NCI-H2227 treated with DMSO at 0.1 percent for 48 hours (cell line): Measurements from ENCODE around the gene MS4A4E.
"Not testable (repeated sequence)": the region's sequence is repeated elsewhere in the genome, so short reads cannot be mapped to it uniquely, and the experiment has no call there.

Experiments
- DNase-seq: peaks from one replicate; lab custom pipeline; 2025; lab: John Stamatoyannopoulos, UW

The MS4A4E gene

GRCh38 chr11:60172011-60172410 is 70.9 kb downstream of the MS4A4E start:
- DNase-seq: no peak

DNA sequence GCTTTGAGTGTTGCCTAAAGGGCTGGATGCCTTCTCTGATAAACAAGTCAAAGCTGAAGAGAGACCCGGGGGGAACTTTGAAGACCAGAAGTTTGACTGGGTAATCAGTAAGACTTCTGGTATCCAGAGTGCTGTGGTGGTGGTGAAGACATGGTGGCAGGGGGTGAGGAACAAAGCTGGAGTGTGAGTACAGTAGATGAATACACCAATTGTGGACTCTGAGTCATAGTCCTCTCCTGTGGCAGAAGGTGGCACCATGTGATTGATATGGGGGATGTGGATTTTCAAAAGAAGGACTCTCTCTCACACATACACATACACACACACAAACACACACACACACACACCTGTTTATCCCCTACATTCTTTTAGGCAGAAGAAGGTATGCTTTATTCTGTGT is 72.4 kb downstream of the MS4A4E start:
- DNase-seq: no peak

GRCh38 chr11:60169264-60169915 is 73.5 kb downstream of the MS4A4E start:
- DNase-seq: no peak

DNA sequence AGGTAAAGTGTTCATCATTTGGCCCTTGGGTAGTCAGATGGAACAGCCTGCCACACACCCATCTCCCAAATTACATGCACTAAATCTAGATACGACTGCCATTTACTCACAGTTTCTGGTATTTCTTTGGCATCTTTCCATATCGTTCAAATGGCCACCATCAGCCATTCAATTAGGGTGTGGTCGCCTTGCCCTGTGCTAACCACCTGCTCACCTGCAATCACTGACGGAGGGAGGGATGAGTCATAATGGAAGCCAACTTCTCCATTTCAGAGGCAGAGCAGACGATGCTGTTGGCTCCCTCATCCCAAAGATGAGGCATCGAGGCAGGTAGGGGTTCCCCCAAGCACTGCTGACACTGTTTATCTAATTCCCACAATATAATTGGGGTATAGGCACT is 74.6 kb downstream of the MS4A4E start:
- DNase-seq: no peak

GRCh38 chr11:60165951-60166350 is 77.0 kb downstream of the MS4A4E start:
- no peak for DNase-seq

GRCh38 chr11:60165538-60165937 is 77.4 kb downstream of the MS4A4E start:
- DNase-seq: no peak

DNA sequence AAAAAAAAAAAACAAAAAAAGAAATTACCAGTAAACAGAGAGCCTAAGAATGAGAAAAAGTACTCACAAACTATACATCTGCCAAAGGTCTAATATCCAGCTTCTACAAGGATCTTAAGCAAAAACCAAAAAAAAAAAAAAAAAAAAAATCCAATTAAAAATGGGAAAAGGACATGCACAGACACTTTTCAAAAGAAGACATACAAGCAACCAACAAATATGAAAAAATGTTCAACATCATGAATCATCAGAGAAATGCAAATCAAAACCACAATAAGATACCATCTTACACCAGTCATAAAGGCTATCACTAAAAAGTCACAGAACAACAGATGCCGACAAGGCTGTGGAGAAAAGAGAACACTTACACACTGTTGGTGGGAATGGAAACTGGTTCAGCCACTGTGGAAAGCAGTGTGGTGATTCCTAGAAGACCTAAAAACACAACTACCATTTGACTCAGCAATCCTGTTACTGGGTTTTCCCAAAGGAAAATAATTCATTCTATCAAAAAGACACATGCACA is 78.3 kb downstream of the MS4A4E start:
- no peak for DNase-seq

- no peak for DNase-seq
These were observed 81.2 kb downstream of the MS4A4E start for GRCh38 chr11:60161766-60162165.

DNA sequence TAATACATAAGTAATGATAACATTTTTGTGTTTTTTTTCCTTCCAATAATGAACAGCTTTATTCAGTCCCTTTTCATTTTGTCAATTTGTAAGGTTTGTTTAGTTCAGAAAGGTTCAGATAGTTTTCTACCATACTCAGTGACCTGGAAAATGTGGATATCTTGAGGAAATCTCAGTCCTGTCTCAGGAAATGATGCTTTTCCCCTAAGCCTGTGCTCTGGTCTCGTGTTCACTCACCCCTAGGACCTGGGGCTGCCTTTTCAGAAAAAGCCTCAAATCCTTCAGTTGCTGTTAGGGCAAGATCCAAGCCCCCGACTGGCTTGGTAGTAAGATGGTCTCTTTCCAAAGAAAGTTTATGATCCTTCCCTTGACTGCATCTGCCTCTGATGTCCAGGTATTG is 81.8 kb downstream of the MS4A4E start:
- DNase-seq: no peak

DNA sequence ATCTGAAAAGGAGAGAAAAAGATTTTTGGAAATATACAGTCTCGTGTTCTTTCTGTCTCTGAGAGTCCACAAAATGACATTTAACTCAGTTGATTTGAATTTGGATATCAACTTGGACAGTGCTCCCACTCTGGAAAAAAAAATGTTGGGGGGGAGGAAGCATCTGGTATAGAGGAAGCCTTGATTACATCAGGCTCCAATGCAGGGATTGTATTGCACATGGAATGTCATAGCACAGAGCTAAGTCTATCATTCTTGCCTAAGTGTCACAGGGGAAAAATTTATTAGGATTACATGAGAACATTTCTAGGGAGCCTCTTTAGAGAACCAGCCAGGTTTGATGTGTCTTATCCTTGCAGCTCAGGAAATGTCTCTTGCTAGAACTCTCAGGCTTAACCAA is 83.1 kb downstream of the MS4A4E start:
- DNase-seq: no peak

DNA sequence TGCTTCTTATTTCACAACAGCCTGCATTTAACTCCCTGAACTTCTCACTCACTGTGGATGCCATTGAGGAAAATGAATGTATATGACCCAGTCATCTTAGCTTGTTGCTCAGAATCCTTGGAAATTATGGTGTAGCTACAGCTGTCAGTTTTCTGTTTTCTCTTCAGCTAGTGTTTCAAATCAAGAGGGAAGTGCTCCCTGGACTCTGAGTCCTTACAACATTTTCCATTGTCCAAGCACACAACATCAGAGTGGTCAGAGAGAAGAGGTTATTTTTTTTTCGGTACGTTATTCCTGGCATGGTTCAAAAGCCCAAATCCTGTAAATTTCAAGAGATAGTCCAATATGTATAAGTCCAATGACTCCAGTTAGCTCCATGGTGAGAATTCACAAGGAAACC is 83.7 kb downstream of the MS4A4E start:
- no peak for DNase-seq

DNA sequence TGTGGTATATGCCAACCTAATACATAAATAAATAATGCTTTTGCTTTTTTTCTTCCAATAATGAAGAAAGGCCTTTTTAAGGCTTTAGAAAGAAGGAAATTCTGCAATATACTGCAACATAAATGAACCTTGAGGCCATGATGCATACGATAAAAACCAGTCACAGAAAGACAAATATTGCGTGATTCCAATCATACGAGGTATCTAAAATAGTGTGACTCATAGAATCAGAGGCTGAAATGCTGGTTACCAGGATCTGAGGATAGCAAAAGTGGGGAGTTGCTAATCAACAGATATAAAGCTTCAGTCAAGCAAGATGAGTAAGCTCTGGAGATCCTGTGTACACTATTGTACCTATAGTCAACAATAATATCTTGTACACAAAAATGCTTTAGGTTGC is 84.3 kb downstream of the MS4A4E start:
- no peak for DNase-seq

GRCh38 chr11:60155931-60156330 is 87.0 kb downstream of the MS4A4E start:
- DNase-seq: no peak

- not testable (repeated sequence) for DNase-seq
These were observed 90.2 kb downstream of the MS4A4E start for GRCh38 chr11:60152727-60153126.

DNA sequence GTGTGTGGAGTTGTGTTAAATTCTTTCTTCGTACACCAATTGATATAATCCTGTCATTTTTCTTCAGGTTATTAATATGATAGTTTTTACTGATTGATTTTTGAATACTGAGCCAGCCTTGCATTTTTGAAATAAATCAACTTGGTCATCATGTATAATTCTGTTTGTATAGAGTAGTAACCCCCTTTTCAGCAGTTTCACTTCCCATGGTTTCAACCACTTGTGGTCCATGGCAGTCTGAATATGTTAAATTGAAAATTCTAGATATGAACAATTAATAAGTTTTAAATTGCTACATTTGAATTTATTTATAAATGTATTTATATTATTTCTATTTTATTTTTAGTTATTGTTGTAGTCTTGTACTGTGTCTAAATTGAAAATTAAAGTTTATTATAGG is 92.7 kb downstream of the MS4A4E start:
- DNase-seq: no peak
